Frontal cortex (tissue), 4 donors: ENCODE data around the gene RXRG. TPM values are rescaled to one million over a fixed set of nuclear protein-coding genes. Genes with fewer than 3 reads are reported as not detected.

Experiments used
- DNase-seq, 2 donors: peaks; one replicate each; pipeline ENCODE4 v3.0.0; 2012; ENCODE audit warnings: low spot score in 2 of 2
- FAIRE-seq: peaks from 2 replicates; lab custom pipeline; 2012; peaks lifted over from hg19 to GRCh38; lab: Jason Lieb, UNC
- total RNA-seq: library from RNA; depleted of rRNA; stranded (reverse); fragments of >200 nt; gene quantifications from one replicate; pipeline ENCODE4 v1.2.3, GENCODE V29; 2014
- donor health status: control.
- donor health status: control.
- donor health status: control.

The RXRG gene
- total RNA-seq, 1 donor from 2014 or later = 42.0 TPM

DNA sequence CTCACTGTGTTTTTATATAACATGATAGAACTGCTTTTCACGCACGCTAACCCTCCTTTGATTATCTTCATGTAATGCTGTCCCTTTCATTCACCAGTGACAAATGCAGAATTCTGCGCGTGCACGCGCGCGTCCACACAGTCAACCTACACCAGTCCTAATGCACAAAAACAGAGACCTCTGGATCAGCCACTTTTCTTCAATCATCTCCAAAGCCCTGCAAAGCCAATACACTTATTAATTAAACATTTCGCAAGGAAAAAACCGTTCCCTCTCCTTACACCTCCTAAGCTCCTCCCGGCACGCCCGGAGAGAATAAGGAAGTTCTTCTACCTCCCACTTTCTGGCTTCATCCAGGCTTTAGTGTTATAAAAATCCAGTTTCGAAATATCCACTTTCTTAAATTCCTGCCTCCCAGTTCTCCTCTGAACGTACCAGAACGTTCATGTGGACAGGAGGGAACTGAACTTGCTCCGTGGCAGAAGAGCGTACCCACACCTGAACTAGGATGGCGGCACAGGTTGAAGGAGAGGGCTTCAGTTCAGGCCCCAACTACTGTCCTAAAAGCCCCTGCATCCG lies 93.0 kb downstream of the RXRG start:
- FAIRE-seq = no peak
- no peak for DNase-seq

Other genes starting within 250 kb of the RXRG start
- not detected for gene LMX1A, start 88.4 kb downstream of the RXRG start, total RNA-seq
- not detected for gene LRRC52, start 98.9 kb upstream of the RXRG start, total RNA-seq
- 162 TPM for gene MGST3, start 186.1 kb upstream of the RXRG start, total RNA-seq